Uterus (tissue), 2 donors: Measurements from ENCODE around the gene DTD1.

Experiments used
- CTCF ChIP-seq, 4 experiments: fragments of 200-600 bp in 2 of 4; fragments of 450-650 bp in 2 of 4; sonication (generic) in 2 of 4; IDR thresholded peaks; one replicate each; pipeline ENCODE4 v1.5.1; 2016 to 2019; ENCODE audit warnings: antibody characterized with exemption in 4 of 4, mild to moderate bottlenecking in 2 of 4, moderate library complexity in 1 of 4
- POLR2A ChIP-seq, 2 donors: fragments of 450-650 bp; IDR thresholded peaks; one replicate each; pipeline ENCODE4 v1.6.1; 2016; ENCODE audit warnings: antibody characterized with exemption in 2 of 2, mild to moderate bottlenecking in 1 of 2, moderate library complexity in 1 of 2

GRCh38 chr20:18694071-18694470 is 106.2 kb downstream of the DTD1 start:
- TF ChIP-seq CTCF (IDR thresholded peaks at IDR 0.05) (no peak), POLR2A (IDR thresholded peaks at IDR 0.05) (no peak)
